ENCODE measurements around the gene PRKACG. TPM values are rescaled to one million over a fixed set of nuclear protein-coding genes. Genes with fewer than 3 reads are reported as not detected.

PRKACG gene
- total RNA-seq, 1 donor from 2014 or later, result not detected

- H3K36me3 Mint-ChIP-seq (ENCODE audit: low read depth), result no peaks in the 10 kb centered on the region
- no peak for DNase-seq (ENCODE audit: low read depth, low spot score)
- no peak overlapping the region for H3K4me3 Mint-ChIP-seq
- H3K27me3 Mint-ChIP-seq (ENCODE audit: low read depth), result no peaks in the 10 kb centered on the region
- no peaks in the 10 kb centered on the region for H3K9me3 Mint-ChIP-seq
- no peaks in the 10 kb centered on the region for H3K4me1 Mint-ChIP-seq
- no peak overlapping the region for H3K27ac Mint-ChIP-seq (ENCODE audit: unreplicated experiment)
- no peak for TF ChIP-seq CTCF (conservative IDR thresholded peaks at IDR 0.05)
Measured at GRCh38 chr9:69013382-69013727, 558 bp downstream of the PRKACG start.

- no peaks in the 10 kb centered on the region for H3K9me3 Mint-ChIP-seq
- no peak overlapping the region for H3K27ac Mint-ChIP-seq (ENCODE audit: unreplicated experiment)
- no peak overlapping the region for H3K4me3 Mint-ChIP-seq
- no peak for DNase-seq (ENCODE audit: low read depth, low spot score)
- H3K36me3 Mint-ChIP-seq (ENCODE audit: low read depth), result no peaks in the 10 kb centered on the region
- H3K4me1 Mint-ChIP-seq, result no peaks in the 10 kb centered on the region
- no peak for TF ChIP-seq CTCF (conservative IDR thresholded peaks at IDR 0.05)
- no peaks in the 10 kb centered on the region for H3K27me3 Mint-ChIP-seq (ENCODE audit: low read depth)
Measured at GRCh38 chr9:69012696-69013381, 1.1 kb downstream of the PRKACG start.

- DNase-seq (ENCODE audit: low read depth, low spot score), result no peak
- no peak overlapping the region for H3K4me3 Mint-ChIP-seq
- no peaks in the 10 kb centered on the region for H3K4me1 Mint-ChIP-seq
- no peaks in the 10 kb centered on the region for H3K27me3 Mint-ChIP-seq (ENCODE audit: low read depth)
- TF ChIP-seq CTCF (conservative IDR thresholded peaks at IDR 0.05), result no peak
- H3K27ac Mint-ChIP-seq (ENCODE audit: unreplicated experiment), result no peak overlapping the region
- no peaks in the 10 kb centered on the region for H3K9me3 Mint-ChIP-seq
- no peaks in the 10 kb centered on the region for H3K36me3 Mint-ChIP-seq (ENCODE audit: low read depth)
Measured at GRCh38 chr9:69009708-69010107, 4.2 kb downstream of the PRKACG start.

GRCh38 chr9:69004836-69005235 is 9.1 kb downstream of the PRKACG start:
- no peak for DNase-seq (ENCODE audit: low read depth, low spot score)
- TF ChIP-seq CTCF (conservative IDR thresholded peaks at IDR 0.05), result no peak
- Mint-ChIP-seq H3K27me3 (ENCODE audit: low read depth) (peaks cover 10% of the 10 kb centered on the region), H3K36me3 (ENCODE audit: low read depth) (peaks cover 2% of the 10 kb centered on the region), H3K4me1 (peaks cover 5% of the 10 kb centered on the region), H3K9me3 (no peaks in the 10 kb centered on the region), H3K4me3 (no peak overlapping the region), H3K27ac (ENCODE audit: unreplicated experiment) (no peak overlapping the region)

- Mint-ChIP-seq H3K9me3 (no peaks in the 10 kb centered on the region), H3K27ac (ENCODE audit: unreplicated experiment) (no peak overlapping the region), H3K27me3 (ENCODE audit: low read depth) (peaks cover 10% of the 10 kb centered on the region), H3K36me3 (ENCODE audit: low read depth) (peaks cover 2% of the 10 kb centered on the region), H3K4me1 (peaks cover 8% of the 10 kb centered on the region), H3K4me3 (no peak overlapping the region)
- no peak for DNase-seq (ENCODE audit: low read depth, low spot score)
- TF ChIP-seq CTCF (conservative IDR thresholded peaks at IDR 0.05), result no peak
Measured at GRCh38 chr9:69003051-69003450, 10.9 kb downstream of the PRKACG start.
